Esophagus muscularis mucosa (tissue), 4 donors: ENCODE measurements around the gene ADAM8. TPM values are rescaled to one million over a fixed set of nuclear protein-coding genes. Genes with fewer than 3 reads are reported as not detected.

ENCODE experiments used
- DNase-seq: peaks from one replicate; pipeline ENCODE4 v3.0.0-alpha.2; 2017; ENCODE audit errors: extremely low spot score
- H3K27ac ChIP-seq, 4 donors: fragments of 200-600 bp; sonication (generic); replicated peaks in 1 of 4; 1 replicate in 3 of 4; 2 replicates in 1 of 4; pipeline ENCODE4 v1.5.1; 2016 to 2019; ENCODE audit warnings: mild to moderate bottlenecking in 1 of 4
- H3K27me3 ChIP-seq, 4 donors: fragments of 200-600 bp; sonication (generic); one replicate each; pipeline versions ENCODE4 v1.5.1 to v1.6.0; 2016 to 2019
- H3K36me3 ChIP-seq, 4 donors: fragments of 200-600 bp; sonication (generic); one replicate each; pipeline ENCODE4 v1.5.1; 2016 to 2019
- H3K4me1 ChIP-seq, 4 donors: fragments of 200-600 bp; sonication (generic); one replicate each; pipeline ENCODE4 v1.5.1; 2016 to 2019
- H3K4me3 ChIP-seq, 4 donors: fragments of 200-600 bp; sonication (generic); 1 replicate in 2 of 4; 2 replicates in 2 of 4; pipeline ENCODE4 v1.5.1; 2016 to 2019; ENCODE audit warnings: mild to moderate bottlenecking in 4 of 4, moderate library complexity in 1 of 4
- H3K9me3 ChIP-seq, 4 donors: fragments of 200-600 bp; sonication (generic); 1 replicate in 3 of 4; 2 replicates in 1 of 4; pipeline ENCODE4 v1.5.1; 2016 to 2019
- EP300 ChIP-seq: sonication (generic); formaldehyde crosslinking; IDR thresholded peaks from one replicate; pipeline ENCODE4 v1.6.1; 2017; ENCODE audit warnings: antibody characterized with exemption
- POLR2A ChIP-seq: fragments of 450-650 bp; IDR thresholded peaks from one replicate; pipeline ENCODE4 v1.6.1; 2017; ENCODE audit warnings: antibody characterized with exemption, moderate library complexity, mild to moderate bottlenecking, low read depth
- POLR2AphosphoS5 ChIP-seq, 2 donors: sonication (generic); formaldehyde crosslinking; IDR thresholded peaks; one replicate each; pipeline ENCODE4 v1.6.1; 2017; ENCODE audit warnings: antibody characterized with exemption in 2 of 2
- WGBS: methylation state at CpG from one replicate; pipeline ENCODE4 v1.1.5; 2018; 5-methylcytosine and 5-hydroxymethylcytosine counted together
- intact Hi-C: fragments of 100-400 bp; cut with DNase I; formaldehyde crosslinking; loops from one replicate; pipeline ENCODE4 v1.15.1; 2023
- total RNA-seq, 4 donors: library from RNA; depleted of rRNA; stranded (reverse); fragments of >200 nt; gene quantifications; one replicate each; pipeline versions ENCODE4 v1.1.0 to v1.2.1, GENCODE V29; 2016
- TF ChIP-seq, protein P1 (sequence below), 3 experiments: fragments of 200-600 bp in 2 of 3; fragments of 450-650 bp in 1 of 3; sonication (generic) in 2 of 3; IDR thresholded peaks; one replicate each; pipeline ENCODE4 v1.5.1; 2017 to 2019; ENCODE audit warnings: antibody characterized with exemption in 3 of 3, mild to moderate bottlenecking in 2 of 3, moderate library complexity in 1 of 3

Gene ADAM8
- total RNA-seq, 4 donors from 2014 or later, result 1.2 to 8.9 (median 2.3) TPM

DNA sequence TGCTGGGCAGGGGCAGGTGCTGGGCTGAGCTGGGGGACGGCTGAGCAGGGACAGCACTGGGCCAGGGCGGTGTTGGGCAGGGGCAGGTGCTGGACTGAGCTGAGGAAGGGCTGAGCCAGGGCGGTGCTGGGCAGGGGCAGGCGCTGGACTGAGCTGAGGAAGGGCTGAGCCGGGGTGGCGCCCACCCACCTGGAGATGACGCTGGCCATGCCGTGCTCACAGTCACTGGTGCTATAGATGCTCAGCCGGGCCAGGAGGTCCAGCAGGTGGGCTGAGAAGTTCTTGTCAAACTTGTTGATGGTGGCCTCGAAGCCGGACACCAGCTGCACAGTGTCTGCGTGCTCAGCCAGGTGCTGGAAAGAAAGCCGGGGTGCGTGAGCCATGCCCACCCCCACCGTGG, 4.4 kb upstream of the ADAM8 start:
- Histone ChIP-seq H3K4me3 (no peak overlapping the region), H3K27me3 (peaks cover 0 to 18% (median 9%) of the 10 kb centered on the region in 4 donors), H3K27ac (no peak overlapping the region), H3K9me3 (no peaks in the 10 kb centered on the region), H3K36me3 (peaks cover 56 to 80% (median 76%) of the 10 kb centered on the region in 4 donors), H3K4me1 (peaks cover 6 to 22% (median 16%) of the 10 kb centered on the region in 4 donors)
- intact Hi-C loops, result no loop called here
- no peak for TF ChIP-seq POLR2AphosphoS5 (IDR thresholded peaks at IDR 0.05)
- no peak for TF ChIP-seq EP300
- TF ChIP-seq, protein P1, sequence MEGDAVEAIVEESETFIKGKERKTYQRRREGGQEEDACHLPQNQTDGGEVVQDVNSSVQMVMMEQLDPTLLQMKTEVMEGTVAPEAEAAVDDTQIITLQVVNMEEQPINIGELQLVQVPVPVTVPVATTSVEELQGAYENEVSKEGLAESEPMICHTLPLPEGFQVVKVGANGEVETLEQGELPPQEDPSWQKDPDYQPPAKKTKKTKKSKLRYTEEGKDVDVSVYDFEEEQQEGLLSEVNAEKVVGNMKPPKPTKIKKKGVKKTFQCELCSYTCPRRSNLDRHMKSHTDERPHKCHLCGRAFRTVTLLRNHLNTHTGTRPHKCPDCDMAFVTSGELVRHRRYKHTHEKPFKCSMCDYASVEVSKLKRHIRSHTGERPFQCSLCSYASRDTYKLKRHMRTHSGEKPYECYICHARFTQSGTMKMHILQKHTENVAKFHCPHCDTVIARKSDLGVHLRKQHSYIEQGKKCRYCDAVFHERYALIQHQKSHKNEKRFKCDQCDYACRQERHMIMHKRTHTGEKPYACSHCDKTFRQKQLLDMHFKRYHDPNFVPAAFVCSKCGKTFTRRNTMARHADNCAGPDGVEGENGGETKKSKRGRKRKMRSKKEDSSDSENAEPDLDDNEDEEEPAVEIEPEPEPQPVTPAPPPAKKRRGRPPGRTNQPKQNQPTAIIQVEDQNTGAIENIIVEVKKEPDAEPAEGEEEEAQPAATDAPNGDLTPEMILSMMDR (IDR thresholded peaks at IDR 0.05), result no peak
- TF ChIP-seq POLR2A, result no peak
- WGBS, result 97% methylated on average over 13 of the region's 15 CpGs
- no peak for DNase-seq

GRCh38 chr10:133280391-133281059, 3.9 kb upstream of the ADAM8 start:
- H3K27me3 ChIP-seq, result peaks cover 0 to 24% (median 10%) of the 10 kb centered on the region in 4 donors
- 90% methylated on average over 9 of the region's 10 CpGs for WGBS
- no peak overlapping the region for H3K4me3 ChIP-seq
- H3K9me3 ChIP-seq, result no peaks in the 10 kb centered on the region
- no peak overlapping the region for H3K27ac ChIP-seq
- H3K4me1 ChIP-seq, result peaks cover 6 to 23% (median 18%) of the 10 kb centered on the region in 4 donors
- intact Hi-C loops, result no loop called here
- H3K36me3 ChIP-seq, result peaks cover 50 to 74% (median 71%) of the 10 kb centered on the region in 4 donors
- DNase-seq, result no peak
- TF ChIP-seq POLR2A (no peak), EP300 (no peak), POLR2AphosphoS5 (IDR thresholded peaks at IDR 0.05) (no peak)
- TF ChIP-seq, protein P1 (IDR thresholded peaks at IDR 0.05), result no peak

GRCh38 chr10:133279326-133280226, 2.9 kb upstream of the ADAM8 start:
- WGBS, result 74% methylated on average over 19 of the region's 24 CpGs
- Histone ChIP-seq H3K4me1 (peaks cover 6 to 26% (median 18%) of the 10 kb centered on the region in 4 donors), H3K27ac (peak overlapping the region in 1 of 4 donors; percentile 14), H3K27me3 (peaks cover 0 to 33% (median 10%) of the 10 kb centered on the region in 4 donors), H3K4me3 (no peak overlapping the region), H3K9me3 (no peaks in the 10 kb centered on the region), H3K36me3 (peaks cover 41 to 65% (median 61%) of the 10 kb centered on the region in 4 donors)
- intact Hi-C loops, result no loop called here
- DNase-seq, result no peak
- TF ChIP-seq POLR2A, result no peak
- TF ChIP-seq POLR2AphosphoS5 (IDR thresholded peaks at IDR 0.05), result no peak
- TF ChIP-seq, protein P1 (IDR thresholded peaks at IDR 0.05), result no peak
- no peak for TF ChIP-seq EP300

DNA sequence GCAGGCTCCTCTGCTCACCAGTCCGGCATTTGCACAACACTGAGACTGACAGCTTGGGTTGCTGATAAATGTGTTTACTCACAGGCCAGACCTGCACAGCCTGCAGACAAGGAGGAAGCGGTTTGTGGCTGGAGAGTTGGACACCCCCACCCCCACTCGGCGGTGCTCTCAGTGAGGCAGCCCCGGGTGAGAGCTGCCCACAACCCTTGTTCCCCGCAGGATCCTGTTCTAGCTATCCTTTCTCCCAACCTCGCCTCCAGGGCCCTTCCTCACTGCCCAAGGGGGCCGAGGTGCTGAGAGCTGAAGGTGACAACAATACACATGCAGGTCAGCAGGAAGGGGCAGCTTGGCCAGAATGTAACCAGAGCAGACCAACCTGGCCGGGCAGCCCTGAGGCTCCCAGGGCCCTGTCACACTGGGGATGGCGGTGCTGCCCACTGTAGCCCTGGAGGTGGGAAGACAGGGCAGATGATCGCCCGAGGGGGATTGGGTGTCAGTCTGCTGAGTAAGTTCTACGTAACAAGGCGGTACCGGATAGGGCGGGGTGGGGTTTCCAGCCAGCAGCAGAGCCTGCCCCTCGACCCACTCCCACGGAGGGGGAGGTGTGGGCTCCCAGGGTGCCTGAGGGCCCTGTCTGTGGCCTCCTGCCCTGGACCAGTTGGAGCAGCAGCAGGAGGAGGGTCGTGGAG, 2.1 kb upstream of the ADAM8 start:
- H3K27ac ChIP-seq, result peak overlapping the region in 1 of 4 donors; percentile 14
- peak in 1 of 2 donors; percentile 10 for TF ChIP-seq POLR2AphosphoS5 (IDR thresholded peaks at IDR 0.05)
- no peak for TF ChIP-seq POLR2A
- H3K9me3 ChIP-seq, result no peaks in the 10 kb centered on the region
- H3K4me3 ChIP-seq, result no peak overlapping the region
- DNase-seq, result no peak
- 75% methylated on average over 14 of the region's 19 CpGs for WGBS
- peaks cover 0 to 41% (median 10%) of the 10 kb centered on the region in 4 donors for H3K27me3 ChIP-seq
- H3K36me3 ChIP-seq, result peaks cover 32 to 56% (median 53%) of the 10 kb centered on the region in 4 donors
- peaks cover 6 to 26% (median 18%) of the 10 kb centered on the region in 4 donors for H3K4me1 ChIP-seq
- intact Hi-C loops, result no loop called here
